HCT116 (cell line): ENCODE measurements around the gene ALDH3B1.

Experiments used
- CTCF ChIP-seq, 3 experiments: fragments of 200-600 bp in 1 of 3; sonication (generic) in 1 of 3; IDR thresholded peaks in 2 of 3; conservative IDR thresholded peaks in 1 of 3; 2 replicates each; pipeline ENCODE4 v1.5.1; 2012 to 2017; ENCODE audit warnings: low read depth in 2 of 3, low read length in 2 of 3, antibody characterized with exemption in 1 of 3, borderline replicate concordance in 1 of 3, control low read depth in 1 of 3, mild to moderate bottlenecking in 1 of 3, mixed read lengths in 1 of 3, mixed run types in 1 of 3, moderate library complexity in 1 of 3; ENCODE audit not compliant: insufficient read depth in 1 of 3
- EZH2 ChIP-seq: fragments of 200-600 bp; sonication (generic); IDR thresholded peaks from 2 replicates; pipeline ENCODE4 v1.6.1; 2017; ENCODE audit warnings: antibody characterized with exemption, mixed run types
- EZH2phosphoT487 ChIP-seq: fragments of 200-600 bp; IDR thresholded peaks from 2 replicates; pipeline ENCODE4 v1.6.1; 2018; ENCODE audit warnings: antibody characterized with exemption, borderline replicate concordance
- FOSL1 ChIP-seq: IDR thresholded peaks from 2 replicates; pipeline ENCODE4 v1.6.1; 2012; ENCODE audit warnings: low read depth
- POLR2A ChIP-seq: IDR thresholded peaks from 2 replicates; pipeline ENCODE4 v1.7.0; 2011; ENCODE audit warnings: borderline replicate concordance; ENCODE audit not compliant: insufficient read depth, insufficient read length; ENCODE audit errors: extremely low read depth
- POLR2AphosphoS5 ChIP-seq: IDR thresholded peaks from 2 replicates; pipeline ENCODE4 v1.6.1; 2011; ENCODE audit warnings: mild to moderate bottlenecking, low read depth, low read length, moderate library complexity
- RAD21 ChIP-seq: IDR thresholded peaks from 2 replicates; pipeline ENCODE4 v1.6.1; 2012; ENCODE audit warnings: low read depth, mild to moderate bottlenecking
- SRF ChIP-seq: IDR thresholded peaks from 2 replicates; pipeline ENCODE4 v1.6.1; 2012; ENCODE audit warnings: low read depth
- YY1 ChIP-seq: IDR thresholded peaks from 2 replicates; pipeline ENCODE4 v1.6.1; 2011; ENCODE audit warnings: low read length, low read depth, moderate library complexity, mild to moderate bottlenecking; ENCODE audit not compliant: insufficient replicate concordance; ENCODE audit errors: extremely low read depth
- ZNF274 ChIP-seq: fragments of 200-500 bp; sonication (Bioruptor generic); IDR thresholded peaks from 2 replicates; pipeline ENCODE4 v1.6.1; 2014; ENCODE audit warnings: mild to moderate bottlenecking, low read depth, low read length, inconsistent platforms
- TF ChIP-seq, protein P1 (sequence below): IDR thresholded peaks from 2 replicates; pipeline ENCODE4 v1.6.1; 2012; ENCODE audit warnings: low read depth
- TF ChIP-seq, protein P2 (sequence below): IDR thresholded peaks from 2 replicates; pipeline ENCODE4 v1.6.1; 2012
- TF ChIP-seq, protein P3 (sequence below): IDR thresholded peaks from 2 replicates; pipeline ENCODE4 v1.6.1; 2011; ENCODE audit warnings: mild to moderate bottlenecking, low read length, moderate library complexity; ENCODE audit not compliant: insufficient replicate concordance; ENCODE audit errors: extremely low read depth

- TF ChIP-seq, protein P1, sequence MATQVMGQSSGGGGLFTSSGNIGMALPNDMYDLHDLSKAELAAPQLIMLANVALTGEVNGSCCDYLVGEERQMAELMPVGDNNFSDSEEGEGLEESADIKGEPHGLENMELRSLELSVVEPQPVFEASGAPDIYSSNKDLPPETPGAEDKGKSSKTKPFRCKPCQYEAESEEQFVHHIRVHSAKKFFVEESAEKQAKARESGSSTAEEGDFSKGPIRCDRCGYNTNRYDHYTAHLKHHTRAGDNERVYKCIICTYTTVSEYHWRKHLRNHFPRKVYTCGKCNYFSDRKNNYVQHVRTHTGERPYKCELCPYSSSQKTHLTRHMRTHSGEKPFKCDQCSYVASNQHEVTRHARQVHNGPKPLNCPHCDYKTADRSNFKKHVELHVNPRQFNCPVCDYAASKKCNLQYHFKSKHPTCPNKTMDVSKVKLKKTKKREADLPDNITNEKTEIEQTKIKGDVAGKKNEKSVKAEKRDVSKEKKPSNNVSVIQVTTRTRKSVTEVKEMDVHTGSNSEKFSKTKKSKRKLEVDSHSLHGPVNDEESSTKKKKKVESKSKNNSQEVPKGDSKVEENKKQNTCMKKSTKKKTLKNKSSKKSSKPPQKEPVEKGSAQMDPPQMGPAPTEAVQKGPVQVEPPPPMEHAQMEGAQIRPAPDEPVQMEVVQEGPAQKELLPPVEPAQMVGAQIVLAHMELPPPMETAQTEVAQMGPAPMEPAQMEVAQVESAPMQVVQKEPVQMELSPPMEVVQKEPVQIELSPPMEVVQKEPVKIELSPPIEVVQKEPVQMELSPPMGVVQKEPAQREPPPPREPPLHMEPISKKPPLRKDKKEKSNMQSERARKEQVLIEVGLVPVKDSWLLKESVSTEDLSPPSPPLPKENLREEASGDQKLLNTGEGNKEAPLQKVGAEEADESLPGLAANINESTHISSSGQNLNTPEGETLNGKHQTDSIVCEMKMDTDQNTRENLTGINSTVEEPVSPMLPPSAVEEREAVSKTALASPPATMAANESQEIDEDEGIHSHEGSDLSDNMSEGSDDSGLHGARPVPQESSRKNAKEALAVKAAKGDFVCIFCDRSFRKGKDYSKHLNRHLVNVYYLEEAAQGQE, result no peak
- TF ChIP-seq CTCF (IDR thresholded peaks at IDR 0.05 in 2 of 3, conservative IDR thresholded peaks at IDR 0.05 in 1 of 3; ENCODE audit: borderline replicate concordance in 1 of 3, insufficient read depth in 1 of 3, low read depth in 2 of 3, low read length in 2 of 3), result no peak
- TF ChIP-seq POLR2A, result no peak
- TF ChIP-seq EZH2phosphoT487, result no peak
- no peak for TF ChIP-seq POLR2AphosphoS5
- TF ChIP-seq, protein P2, sequence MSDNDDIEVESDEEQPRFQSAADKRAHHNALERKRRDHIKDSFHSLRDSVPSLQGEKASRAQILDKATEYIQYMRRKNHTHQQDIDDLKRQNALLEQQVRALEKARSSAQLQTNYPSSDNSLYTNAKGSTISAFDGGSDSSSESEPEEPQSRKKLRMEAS, result no peak
- no peak for TF ChIP-seq EZH2
- no peak for TF ChIP-seq RAD21
- no peak for TF ChIP-seq SRF
- TF ChIP-seq YY1, result no peak
- TF ChIP-seq, protein P3, sequence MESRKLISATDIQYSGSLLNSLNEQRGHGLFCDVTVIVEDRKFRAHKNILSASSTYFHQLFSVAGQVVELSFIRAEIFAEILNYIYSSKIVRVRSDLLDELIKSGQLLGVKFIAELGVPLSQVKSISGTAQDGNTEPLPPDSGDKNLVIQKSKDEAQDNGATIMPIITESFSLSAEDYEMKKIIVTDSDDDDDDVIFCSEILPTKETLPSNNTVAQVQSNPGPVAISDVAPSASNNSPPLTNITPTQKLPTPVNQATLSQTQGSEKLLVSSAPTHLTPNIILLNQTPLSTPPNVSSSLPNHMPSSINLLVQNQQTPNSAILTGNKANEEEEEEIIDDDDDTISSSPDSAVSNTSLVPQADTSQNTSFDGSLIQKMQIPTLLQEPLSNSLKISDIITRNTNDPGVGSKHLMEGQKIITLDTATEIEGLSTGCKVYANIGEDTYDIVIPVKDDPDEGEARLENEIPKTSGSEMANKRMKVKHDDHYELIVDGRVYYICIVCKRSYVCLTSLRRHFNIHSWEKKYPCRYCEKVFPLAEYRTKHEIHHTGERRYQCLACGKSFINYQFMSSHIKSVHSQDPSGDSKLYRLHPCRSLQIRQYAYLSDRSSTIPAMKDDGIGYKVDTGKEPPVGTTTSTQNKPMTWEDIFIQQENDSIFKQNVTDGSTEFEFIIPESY, result no peak
- TF ChIP-seq FOSL1, result no peak
- TF ChIP-seq ZNF274, result no peak
Observed at GRCh38 chr11:68050371-68050841, 40.3 kb downstream of the ALDH3B1 start.
